Activated T-cell treated with anti-CD3 and anti-CD28 coated beads for 48 hours (primary cell): ENCODE results near the gene LSS.
A peak's percentile ranks its signal among the peaks of the same experiment; 100 is the strongest.

Experiments used
- DNase-seq: peaks from one replicate; pipeline ENCODE4 v3.0.0-alpha.2; 2020; ENCODE audit warnings: low read depth

The LSS gene

DNA sequence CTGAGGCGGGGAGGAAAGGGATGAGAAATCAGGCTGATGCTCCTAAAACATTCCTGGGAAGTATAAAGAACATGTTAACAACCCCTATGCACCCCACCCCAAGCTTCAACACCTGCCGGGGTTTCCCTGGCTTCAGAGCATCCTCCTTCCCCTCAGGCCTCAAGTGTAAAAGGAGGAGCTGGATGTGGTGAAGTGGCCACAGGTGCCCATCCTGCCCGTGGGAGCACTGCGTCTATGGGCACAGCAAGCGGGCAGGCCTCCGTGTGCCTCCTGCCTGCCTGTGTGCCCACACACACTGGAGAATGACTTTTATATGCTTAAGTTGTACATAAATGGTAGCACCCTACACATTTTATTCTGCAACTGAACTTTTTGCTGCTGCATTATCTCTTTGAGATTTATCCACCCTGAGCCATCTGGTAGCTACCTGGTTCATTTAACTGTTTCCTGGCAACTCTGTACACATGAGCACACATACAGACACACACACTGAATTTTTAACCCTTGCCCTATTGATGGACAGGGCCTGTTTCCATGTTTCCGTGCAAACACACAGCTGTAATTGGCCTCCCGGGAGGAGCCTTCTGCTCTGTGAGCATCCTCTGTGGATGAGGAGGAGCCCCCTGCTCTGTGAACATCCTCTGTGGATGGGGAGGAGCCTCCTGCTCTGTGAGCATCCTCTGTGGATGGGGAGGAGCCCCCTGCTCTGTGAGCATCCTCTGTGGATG, 59.8 kb downstream of the LSS start:
- no peak for DNase-seq

DNA sequence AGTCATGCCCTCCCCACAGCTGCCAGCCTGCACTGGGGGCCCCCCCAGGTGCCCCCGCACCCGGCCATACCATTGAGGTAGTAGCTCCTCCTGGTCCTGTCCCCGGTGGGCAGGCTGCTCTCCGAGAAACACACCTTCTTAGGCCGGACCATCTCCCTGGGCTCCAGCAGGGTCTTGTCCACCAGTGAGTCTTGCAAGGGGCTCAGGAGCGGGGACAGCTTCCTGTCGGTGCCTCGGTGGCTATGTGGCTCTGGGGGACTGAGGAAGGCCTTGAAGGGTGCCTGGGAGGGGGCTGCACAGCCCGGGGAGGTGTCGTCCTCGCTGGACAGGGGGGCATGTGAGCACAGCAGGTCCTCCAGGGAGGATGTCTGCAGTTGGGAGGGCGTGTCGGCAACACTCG, 60.3 kb downstream of the LSS start:
- DNase-seq, result no peak

DNA sequence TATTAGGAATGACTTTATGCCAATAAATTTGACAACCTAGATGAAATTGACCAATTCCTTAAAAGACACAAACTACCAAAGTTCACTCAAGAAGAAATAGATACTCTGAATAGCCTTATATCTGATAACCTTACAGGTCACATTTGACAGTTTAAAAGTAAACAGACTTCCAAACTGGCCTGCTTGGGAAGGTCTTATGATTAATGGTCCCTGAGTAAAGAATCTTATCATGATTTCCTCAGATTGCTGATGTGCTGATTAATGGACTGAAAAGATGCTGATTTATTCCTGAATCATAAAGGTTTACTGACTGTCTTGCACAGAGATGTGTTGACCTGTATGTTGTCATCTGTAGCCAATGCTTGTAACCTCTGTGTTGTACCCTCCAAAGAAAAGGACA, 63.5 kb downstream of the LSS start:
- no peak for DNase-seq

DNA sequence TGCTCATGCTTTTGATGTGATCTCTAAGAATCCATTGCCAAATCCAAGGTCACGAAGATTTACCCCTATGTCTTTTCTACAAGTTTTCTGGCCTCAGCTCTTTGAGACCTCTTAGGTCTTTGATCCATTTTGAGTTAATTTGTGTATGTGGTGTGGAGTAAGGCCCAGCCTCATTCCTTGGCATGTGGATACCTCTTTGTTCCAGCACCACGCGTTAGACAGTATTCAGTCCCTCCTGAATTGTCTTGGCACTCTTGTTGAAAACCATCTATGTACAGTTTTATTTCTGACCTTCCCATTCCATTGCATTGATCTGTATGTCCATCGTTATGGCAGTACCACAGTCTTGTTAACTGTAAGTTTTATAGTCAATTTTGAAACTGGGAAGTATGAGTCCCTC, 65.2 kb downstream of the LSS start:
- DNase-seq, result no peak

GRCh38 chr21:46161633-46162592, 66.7 kb downstream of the LSS start:
- DNase-seq, result no peak

- no peak for DNase-seq
These were observed 67.5 kb downstream of the LSS start for GRCh38 chr21:46160907-46161632.

- DNase-seq, result no peak
These were observed 68.0 kb downstream of the LSS start for GRCh38 chr21:46160657-46160906.

GRCh38 chr21:46159841-46160656, 68.5 kb downstream of the LSS start:
- DNase-seq, result no peak

DNA sequence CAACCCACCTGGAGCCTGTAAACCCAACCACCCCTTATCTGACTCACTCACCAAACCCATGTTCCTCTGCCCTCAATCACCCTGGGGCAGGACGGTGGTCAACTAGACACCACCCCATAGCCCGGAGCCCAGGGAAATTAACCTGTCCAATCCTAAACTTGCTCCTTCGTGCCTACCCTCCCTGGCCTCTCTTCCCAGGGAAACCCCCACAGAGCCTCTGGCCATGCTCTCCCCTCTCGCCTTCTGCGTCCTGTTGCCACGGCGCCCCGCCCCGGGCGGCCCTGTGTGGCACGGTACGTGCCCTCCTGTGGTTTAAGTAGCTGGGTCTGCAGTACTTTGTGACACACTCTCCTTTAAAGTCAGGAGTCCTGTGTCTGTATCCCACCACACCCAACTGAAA, 69.2 kb downstream of the LSS start:
- no peak for DNase-seq

- no peak for DNase-seq
These were observed 69.8 kb downstream of the LSS start for GRCh38 chr21:46158666-46159300.

- DNase-seq, result no peak
These were observed 70.6 kb downstream of the LSS start for GRCh38 chr21:46157987-46158451.

DNA sequence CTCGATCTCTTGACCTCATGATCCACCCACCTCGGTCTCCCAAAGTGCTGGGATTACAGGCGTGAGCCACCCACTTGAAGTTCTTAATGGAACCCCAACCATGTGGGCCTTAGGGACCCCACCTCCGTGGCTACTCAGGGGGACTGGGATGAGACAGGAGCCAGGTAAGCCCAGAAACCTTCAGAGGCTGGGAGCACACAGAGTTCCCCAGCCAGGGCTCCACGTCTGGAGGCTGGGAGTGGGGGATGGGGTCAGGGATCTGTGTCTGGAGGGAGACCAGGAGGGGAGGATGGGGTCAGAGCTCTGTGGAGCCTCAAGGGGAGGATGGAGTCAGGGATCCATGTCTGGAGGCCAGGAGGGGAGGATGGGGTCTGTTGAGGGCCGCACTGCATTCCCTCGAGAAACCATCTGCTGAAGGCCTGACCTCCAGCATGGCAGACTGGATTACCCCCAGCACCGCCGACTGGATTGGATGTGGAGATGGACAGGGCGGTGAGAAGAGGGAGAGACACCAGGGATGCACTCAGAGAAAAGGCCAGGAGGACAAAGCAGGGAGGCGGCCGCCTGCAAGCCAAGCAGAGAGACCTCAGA, 71.1 kb downstream of the LSS start:
- DNase-seq, result no peak

DNA sequence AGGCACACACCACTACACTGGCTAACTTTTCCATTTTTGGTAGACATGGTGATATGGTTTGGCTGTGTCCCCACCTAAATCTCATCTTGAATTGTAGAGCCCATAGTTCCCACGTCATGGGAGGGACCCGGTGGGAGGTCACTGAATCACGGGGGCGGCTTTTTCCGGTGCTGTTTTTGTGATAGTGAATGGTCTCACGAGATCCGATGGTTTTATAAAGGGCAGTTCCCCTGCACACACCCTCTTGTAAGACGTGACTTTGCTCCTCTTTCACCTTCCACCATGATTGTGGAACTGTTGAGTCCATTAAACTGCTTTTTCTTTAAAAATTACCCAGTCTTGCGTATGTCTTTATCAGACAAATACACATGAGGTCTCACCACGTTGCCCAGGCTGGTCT, 71.9 kb downstream of the LSS start:
- DNase-seq, result no peak

GRCh38 chr21:46156378-46156645, 72.3 kb downstream of the LSS start:
- no peak for DNase-seq

- DNase-seq, result no peak
These were observed 72.8 kb downstream of the LSS start, which contains the start of gene FTCD for GRCh38 chr21:46155514-46156377. Gene FTCD, minus strand, starts transcription at chr21:46155579. Its CDS starts 56 bp downstream, at chr21:46155523.

DNA sequence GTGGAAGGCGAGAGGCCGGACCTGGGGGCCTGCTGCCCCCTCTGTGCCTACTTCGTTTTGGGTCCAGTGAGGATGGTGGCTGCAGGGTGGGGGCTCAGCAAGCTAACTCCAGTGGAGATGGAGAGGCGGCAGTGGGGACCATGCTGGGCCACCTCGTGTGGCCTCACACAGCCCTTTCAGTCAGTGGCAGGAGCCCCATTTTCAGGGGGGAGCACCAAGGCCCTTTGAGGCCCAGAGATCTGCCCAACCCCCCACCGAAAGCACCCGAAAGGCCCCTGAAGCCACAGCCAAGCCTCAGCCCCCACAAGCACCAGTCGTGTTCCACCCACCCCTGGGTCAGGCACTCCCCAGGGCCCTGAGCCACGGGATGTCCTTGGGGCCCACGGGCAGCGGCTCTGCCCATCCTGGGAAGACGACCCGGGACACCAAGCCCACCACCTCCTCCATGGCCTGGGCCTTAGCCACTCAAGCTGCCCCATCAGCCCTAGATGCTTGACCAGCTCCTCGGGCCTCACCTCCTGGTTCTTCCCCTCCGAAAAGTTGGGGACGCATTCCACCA, 73.5 kb downstream of the LSS start:
- DNase-seq, result no peak

GRCh38 chr21:46154155-46154954, 74.2 kb downstream of the LSS start:
- no peak for DNase-seq

GRCh38 chr21:46153247-46154154, 75.1 kb downstream of the LSS start:
- peak; percentile 57 for DNase-seq
